Stomach (tissue), 4 donors: Measurements from ENCODE around the gene ETS1.

ENCODE experiments used
- POLR2A ChIP-seq, 4 donors: fragments of 450-650 bp; IDR thresholded peaks; one replicate each; pipeline ENCODE4 v1.6.1; 2016; ENCODE audit warnings: antibody characterized with exemption in 4 of 4, control low read depth in 2 of 4, mild to moderate bottlenecking in 1 of 4, moderate library complexity in 1 of 4
- POLR2AphosphoS5 ChIP-seq, 3 donors: sonication (generic); formaldehyde crosslinking; IDR thresholded peaks; one replicate each; pipeline ENCODE4 v1.6.1; 2016; ENCODE audit warnings: antibody characterized with exemption in 3 of 3
- TF ChIP-seq, protein P1 (sequence below), 7 experiments: fragments of 450-650 bp in 4 of 7; fragments of 200-600 bp in 3 of 7; sonication (generic) in 3 of 7; IDR thresholded peaks; one replicate each; pipeline ENCODE4 v1.5.1; 2016 to 2019; ENCODE audit warnings: antibody characterized with exemption in 7 of 7, control low read depth in 2 of 7, mild to moderate bottlenecking in 1 of 7

DNA sequence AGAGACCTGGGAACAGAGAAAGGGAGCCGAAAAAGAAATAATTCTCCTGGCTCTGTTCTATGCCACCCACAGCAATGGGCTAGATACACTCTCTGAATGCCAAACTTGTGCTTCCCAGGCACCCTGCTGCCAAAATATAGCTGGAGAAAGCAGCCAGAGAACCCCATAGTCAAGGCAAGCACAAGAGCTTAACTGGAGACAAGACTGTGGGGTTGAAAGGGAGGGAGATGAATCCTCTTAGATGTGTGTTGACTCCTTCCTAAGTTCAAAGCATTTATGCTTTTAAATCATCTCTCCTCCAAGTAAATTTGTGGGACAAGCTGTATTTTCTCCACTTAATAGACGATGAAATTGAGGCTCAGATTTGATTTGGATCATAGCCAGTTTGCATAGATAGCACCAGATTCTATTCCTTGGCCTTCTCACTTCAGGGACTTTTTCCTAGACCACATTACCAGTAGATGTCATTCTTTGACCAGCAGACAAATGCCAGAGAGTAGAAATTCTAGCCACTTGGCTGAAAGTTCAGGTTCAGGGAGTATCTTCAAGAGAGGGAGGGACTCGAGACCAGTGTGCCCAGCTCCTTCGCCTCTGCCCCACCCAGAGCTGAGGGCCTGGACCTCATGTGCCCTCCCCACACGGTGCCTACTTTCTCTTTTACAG, 16.5 kb upstream of the ETS1 start:
- TF ChIP-seq POLR2AphosphoS5 (IDR thresholded peaks at IDR 0.05) = no peak
- TF ChIP-seq POLR2A (IDR thresholded peaks at IDR 0.05) = no peak
- TF ChIP-seq, protein P1, sequence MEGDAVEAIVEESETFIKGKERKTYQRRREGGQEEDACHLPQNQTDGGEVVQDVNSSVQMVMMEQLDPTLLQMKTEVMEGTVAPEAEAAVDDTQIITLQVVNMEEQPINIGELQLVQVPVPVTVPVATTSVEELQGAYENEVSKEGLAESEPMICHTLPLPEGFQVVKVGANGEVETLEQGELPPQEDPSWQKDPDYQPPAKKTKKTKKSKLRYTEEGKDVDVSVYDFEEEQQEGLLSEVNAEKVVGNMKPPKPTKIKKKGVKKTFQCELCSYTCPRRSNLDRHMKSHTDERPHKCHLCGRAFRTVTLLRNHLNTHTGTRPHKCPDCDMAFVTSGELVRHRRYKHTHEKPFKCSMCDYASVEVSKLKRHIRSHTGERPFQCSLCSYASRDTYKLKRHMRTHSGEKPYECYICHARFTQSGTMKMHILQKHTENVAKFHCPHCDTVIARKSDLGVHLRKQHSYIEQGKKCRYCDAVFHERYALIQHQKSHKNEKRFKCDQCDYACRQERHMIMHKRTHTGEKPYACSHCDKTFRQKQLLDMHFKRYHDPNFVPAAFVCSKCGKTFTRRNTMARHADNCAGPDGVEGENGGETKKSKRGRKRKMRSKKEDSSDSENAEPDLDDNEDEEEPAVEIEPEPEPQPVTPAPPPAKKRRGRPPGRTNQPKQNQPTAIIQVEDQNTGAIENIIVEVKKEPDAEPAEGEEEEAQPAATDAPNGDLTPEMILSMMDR (IDR thresholded peaks at IDR 0.05) = peak in 1 of 7 experiments; percentile 13
